HG02623 (cell line): Measurements from ENCODE around the gene FCHO1.

Experiments
- ATAC-seq: cut with Tn5 transposase; IDR thresholded peaks from one replicate; pipeline ENCODE4 v1.9.1; 2021; ENCODE audit warnings: moderate library complexity; ENCODE audit not compliant: unreplicated experiment

FCHO1 gene

DNA sequence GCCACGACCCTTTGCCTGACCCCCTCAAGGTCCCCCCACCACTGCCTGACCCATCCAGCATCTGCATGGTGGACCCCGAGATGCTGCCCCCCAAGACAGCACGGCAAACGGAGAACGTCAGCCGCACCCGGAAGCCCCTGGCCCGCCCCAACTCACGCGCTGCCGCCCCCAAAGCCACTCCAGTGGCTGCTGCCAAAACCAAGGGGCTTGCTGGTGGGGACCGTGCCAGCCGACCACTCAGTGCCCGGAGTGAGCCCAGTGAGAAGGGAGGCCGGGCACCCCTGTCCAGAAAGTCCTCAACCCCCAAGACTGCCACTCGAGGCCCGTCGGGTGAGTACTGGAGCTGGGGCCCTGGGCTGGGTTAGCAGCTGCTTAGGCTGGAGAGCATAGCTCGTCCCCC lies 23.4 kb upstream of the FCHO1 start:
- no peak for ATAC-seq

DNA sequence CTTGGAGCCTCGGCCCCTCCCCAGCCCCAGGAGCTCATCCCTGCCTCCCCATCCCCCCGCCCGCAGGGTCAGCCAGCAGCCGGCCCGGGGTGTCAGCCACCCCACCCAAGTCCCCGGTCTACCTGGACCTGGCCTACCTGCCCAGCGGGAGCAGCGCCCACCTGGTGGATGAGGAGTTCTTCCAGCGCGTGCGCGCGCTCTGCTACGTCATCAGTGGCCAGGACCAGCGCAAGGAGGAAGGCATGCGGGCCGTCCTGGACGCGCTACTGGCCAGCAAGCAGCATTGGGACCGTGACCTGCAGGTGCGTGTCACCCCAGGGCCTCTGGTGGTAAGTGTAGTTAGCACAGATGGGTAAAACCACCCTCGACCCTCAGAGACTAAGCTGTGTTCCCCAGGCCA lies 18.1 kb upstream of the FCHO1 start:
- ATAC-seq: no peak

- no peak for ATAC-seq
Measured at GRCh38 chr19:17734146-17734545, 17.1 kb upstream of the FCHO1 start.

- no peak for ATAC-seq
Measured at GRCh38 chr19:17735410-17735809, 15.9 kb upstream of the FCHO1 start.

DNA sequence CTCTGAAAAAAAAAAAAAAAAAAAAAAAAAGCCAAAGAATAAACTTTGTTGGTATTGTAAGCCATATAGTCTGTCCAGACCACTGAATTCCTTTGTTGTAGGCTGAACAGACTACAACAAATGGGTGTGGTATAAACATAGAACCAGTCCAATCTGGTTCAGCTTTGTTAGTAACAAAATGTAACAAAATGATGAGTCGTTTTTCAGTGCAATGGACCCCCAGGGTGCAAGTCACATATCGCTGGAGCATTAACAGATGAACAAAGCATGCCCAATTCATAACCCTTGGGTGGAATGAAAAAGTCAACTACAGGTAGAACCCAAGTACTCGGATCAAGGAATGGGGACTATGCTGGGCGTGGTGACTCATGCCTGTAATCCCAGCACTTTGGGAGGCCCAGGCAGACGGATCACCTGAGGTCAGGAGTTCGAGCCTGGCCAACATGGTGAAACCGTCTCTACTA lies 13.6 kb upstream of the FCHO1 start:
- ATAC-seq: no peak

DNA sequence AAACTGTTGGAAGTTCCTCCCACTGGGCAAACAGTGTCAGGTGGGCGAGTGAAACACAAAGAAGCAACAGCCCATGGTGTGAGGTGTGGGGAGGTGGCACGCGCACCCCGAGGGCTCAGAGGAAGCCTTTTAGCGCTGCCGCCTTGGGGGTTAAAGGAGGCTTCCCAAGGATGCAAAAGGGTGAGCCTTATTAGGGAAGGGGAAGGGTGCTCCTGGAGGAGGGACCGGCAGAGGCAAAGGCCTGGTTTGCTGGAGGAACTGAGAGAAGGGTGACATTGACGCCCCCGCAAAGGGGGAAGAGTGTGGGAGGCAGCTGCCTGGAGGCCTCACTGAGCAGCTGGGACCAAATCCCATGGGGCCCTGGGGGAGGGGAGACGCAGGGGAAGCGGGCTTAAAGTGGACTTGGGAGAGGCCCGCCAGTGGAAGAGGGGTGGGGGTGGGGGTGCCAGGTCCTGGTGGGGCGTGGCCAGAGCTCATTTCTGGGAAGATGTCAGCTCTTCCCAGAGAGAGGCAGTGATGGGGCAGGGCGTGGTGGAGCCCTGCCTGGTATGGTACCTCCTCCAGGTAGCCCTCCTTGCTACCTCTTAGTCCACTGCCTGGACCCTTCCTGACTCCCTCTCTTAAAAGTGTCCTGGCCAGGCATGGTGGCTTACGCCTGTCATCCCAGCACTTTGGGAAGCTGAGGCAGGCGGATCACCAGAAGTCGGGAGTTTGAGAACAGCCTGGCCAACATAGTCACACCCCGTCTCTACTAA lies 12.0 kb upstream of the FCHO1 start:
- no peak for ATAC-seq

- ATAC-seq: no peak
Measured at GRCh38 chr19:17741456-17741855, 9.8 kb upstream of the FCHO1 start.

GRCh38 chr19:17743874-17744580 lies 7.2 kb upstream of the FCHO1 start:
- no peak for ATAC-seq

DNA sequence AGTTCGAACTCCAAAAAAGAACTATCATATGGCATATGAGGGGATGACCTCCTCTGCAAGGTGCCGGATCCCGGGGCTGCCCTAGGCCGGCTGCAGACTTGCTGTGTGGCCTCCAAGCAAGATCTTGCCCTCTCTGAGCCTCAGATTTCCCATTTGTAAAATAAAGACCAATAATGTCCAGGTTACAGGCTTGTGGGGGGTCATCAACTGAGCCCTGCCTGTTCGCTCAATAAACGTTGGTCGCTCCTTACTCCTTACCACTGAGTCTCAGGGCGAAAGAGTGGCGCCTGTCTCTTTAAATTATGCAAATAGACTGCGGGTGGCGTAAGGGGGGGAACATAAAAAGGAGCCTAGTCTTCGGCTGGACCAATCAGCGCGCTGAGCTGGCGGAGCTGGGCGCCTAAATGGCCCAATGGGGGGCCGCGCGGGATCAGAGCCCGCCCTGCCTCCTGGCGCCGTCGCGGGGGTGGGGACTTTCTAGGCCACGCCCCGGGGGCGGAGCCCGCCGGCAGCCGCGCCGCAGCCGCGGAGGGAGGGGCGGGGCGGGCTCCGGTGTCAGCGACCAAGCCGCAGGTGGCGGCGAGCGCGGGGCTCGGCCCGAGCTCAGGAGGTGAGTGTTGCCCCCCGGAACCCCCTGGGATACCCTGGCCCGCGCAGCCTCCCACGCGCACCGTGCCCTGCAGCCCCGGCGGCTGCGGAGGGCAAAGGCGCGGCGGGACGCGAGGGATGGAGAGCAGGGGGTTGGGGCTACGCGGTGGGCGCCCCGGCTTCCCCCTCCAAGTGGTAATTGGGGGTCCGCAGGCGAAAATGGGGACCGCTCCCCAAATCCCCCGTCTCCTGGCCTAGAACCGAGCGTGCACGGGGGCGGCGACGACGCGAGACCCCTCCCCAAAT lies 3.8 kb upstream of the FCHO1 start:
- ATAC-seq: peak; percentile 56

GRCh38 chr19:17748884-17749638 lies 2.2 kb upstream of the FCHO1 start:
- no peak for ATAC-seq

DNA sequence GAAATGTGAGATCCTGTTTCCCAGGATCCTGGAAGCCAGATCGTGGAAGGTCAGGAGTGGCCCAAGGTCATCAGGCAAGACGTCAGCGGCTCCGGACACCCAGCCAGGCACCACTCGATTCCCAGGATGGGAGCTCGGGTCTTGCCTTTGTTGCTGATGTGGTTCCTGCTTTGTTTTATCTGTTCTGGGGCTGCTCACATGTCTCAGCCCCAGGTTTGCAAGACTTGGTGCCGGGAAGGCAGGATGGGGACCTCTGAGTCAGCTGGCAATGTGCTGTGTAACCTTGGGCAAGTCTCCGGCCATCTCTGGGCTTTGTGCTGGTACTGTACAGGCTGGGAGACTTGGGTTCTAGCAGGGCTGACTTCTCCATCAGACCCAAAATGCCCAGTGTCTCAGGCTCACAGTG lies 1.4 kb upstream of the FCHO1 start:
- ATAC-seq: no peak

GRCh38 chr19:17751912-17752273 lies 616 bp downstream of the FCHO1 start:
- no peak for ATAC-seq

DNA sequence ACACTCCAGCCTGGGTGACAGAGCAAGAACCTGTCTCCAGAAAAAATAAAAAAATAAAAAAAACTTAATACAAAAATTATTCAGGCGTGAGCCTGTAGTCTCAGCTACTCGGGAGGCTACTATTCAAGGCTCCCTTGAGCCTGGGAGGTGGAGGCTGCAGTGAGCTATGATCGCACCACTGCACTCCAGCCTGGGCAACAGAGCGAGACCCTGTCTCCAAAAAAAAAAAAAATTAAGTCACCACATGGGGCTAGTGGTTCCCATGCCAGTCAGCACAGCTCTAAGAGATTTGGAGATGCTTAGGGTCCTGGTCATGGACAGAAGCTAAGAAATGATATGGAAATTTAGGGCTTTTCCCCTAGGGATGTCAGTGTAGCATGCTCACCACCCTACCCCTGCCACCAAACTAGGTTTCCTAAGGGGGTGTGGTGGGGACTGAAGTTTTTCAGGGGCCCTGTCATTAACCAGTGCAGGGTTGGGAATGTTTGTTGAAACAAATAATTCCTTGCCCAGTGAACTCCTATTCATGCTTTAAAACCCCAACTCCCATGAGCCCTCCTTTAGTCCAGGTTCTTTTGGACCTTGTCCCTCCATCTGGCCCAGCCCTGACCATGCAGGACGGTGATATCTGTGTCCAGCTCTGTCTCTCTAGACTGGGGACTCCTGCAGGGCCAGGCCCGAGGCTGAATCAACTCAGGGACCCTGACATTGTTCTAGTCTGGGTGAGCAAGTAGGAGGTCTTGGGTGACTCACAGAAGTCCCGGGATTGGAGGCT lies 1.8 kb downstream of the FCHO1 start:
- no peak for ATAC-seq

DNA sequence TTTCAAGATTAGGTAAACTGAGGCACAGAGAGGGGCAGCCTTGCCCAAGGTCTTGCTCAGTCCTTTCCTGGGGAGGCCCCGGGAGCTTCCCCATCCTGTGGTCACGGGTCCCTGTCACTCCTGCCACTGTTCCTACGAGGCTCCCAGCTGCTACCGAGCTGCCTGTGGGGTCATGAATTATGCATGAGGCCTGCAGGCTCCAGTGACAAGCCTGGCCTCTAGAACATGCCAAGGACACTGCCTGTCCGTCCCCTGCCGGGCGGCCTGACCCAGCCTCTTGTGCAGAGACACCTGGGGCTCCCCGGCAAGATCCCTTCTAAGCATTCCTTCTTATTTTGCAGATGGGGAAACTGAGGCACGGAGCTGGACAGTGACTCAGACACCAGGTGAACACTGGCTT lies 2.7 kb downstream of the FCHO1 start:
- no peak for ATAC-seq

DNA sequence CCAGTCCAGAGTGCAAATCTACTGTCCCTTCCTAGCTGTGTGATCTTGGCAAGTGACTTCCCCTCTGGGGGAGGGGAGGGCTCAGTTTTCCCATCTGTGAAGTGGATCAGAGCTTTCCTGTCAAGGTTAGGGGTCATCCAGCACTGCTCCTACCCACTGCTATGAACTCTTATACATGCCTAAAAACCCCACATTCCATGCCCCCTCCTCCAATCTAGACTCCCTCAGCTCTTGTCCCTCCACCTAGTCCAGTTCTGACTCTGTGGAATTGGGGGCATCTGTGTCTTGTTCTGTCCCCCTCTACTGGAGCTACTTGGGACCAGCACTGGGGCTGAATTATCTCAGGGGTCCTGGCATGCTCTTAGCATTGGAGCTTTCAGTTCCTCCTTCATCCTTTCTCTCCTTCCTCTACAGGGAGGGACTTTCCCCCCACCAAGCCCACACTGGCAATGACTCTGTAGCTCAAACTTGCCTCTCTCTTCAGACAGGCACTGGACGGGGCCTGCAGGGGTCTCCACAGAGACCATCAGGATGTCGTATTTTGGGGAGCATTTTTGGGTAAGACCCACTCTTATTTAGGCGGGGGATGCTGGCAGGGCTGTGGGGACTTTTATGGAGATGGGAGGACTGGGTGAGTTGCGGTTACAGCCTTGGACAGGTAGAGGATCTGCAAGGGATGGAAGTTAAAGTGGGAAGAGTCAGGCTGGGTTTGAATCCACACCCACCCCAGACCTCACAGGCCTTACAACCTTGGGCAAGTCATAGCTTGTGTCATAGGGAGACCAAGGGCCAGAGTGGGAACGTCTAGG lies 3.6 kb downstream of the FCHO1 start:
- ATAC-seq: peak; percentile 43

DNA sequence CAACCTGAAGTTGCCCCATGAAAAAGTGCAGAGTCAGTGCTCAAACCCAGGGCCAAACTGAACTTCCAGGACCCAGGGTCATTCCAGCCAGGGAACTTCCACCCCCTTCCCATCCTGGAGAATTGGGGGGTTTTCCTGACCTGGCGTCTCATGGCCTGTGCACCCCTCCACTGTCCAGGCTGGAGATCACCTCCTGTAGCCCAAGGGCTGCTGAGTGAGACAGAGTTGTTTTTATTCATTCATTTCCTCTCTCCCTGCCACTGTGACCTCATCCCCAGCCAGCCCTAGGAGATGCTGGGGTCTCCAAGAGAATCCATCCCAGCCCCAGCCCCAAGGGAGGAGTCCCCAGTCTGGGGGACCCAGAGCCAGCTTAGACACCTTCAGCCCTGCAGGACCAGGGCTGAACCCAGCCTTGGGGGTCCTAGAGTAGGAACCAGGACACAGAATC lies 4.2 kb downstream of the FCHO1 start:
- no peak for ATAC-seq

GRCh38 chr19:17755977-17756670 lies 4.8 kb downstream of the FCHO1 start:
- ATAC-seq: peak; percentile 32

- no peak for ATAC-seq
Measured at GRCh38 chr19:17757125-17757524, 5.8 kb downstream of the FCHO1 start.

DNA sequence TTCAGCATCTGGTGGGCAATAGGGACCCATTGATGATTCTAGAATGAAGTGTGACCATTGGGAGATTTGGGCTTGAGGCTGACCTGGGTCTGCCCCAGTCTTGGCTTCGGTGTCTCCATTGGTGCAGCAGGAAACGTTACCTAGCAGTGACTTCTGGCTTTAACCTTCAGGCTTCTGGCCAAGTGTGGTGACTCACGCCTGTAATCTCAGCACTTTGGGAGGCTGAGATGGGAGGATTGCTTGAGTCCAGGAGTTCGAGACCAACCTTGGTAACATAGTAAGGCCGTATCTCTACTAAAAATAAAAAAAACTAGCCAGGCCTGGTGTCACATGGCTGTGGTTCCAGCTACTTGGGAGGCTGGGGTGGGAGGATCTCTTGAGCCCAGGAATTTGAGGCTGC lies 7.2 kb downstream of the FCHO1 start:
- no peak for ATAC-seq
